Left renal pelvis (tissue), 4 donors: ENCODE data around the gene LRRC23. TPM values are rescaled to one million over a fixed set of nuclear protein-coding genes. Genes with fewer than 3 reads are reported as not detected.
A peak's percentile ranks its signal among the peaks of the same experiment; 100 is the strongest.

ENCODE experiments used
- DNase-seq, 4 donors: peaks; one replicate each; pipeline ENCODE4 v3.0.0-alpha.2; 2013; ENCODE audit warnings: low read depth in 4 of 4, low spot score in 3 of 4
- polyA plus RNA-seq, 4 donors: library from polyadenylated mRNA; unstranded; fragments of 120-200 nt; gene quantifications; one replicate each; pipeline ENCODE4 v1.2.1, GENCODE V29; 2013; ENCODE audit not compliant: insufficient read length in 4 of 4

LRRC23 gene
- polyA plus RNA-seq, 4 donors: 8.6 to 19.2 (median 16.7) TPM

- no peak for DNase-seq
Measured at GRCh38 chr12:6923851-6924250, 19.2 kb downstream of the LRRC23 start.

- DNase-seq: no peak
Measured at GRCh38 chr12:6925239-6925539, 20.6 kb downstream of the LRRC23 start.

GRCh38 chr12:6925540-6926279 is 21.1 kb downstream of the LRRC23 start:
- DNase-seq: no peak

- peak in 3 of 4 donors; percentile 83 to 88 (median 83) for DNase-seq
Measured at GRCh38 chr12:6927379-6928021, 22.9 kb downstream of the LRRC23 start, which contains the start of gene ATN1. TSS of gene ATN1 (plus strand) at chr12:6927959. CDS start at chr12:6934002, 6,043 bp downstream.

GRCh38 chr12:6928022-6928702 is 23.5 kb downstream of the LRRC23 start:
- no peak for DNase-seq

GRCh38 chr12:6928703-6929407 is 24.2 kb downstream of the LRRC23 start:
- no peak for DNase-seq

- DNase-seq: no peak
Measured at GRCh38 chr12:6929466-6930452, 25.1 kb downstream of the LRRC23 start.

- DNase-seq: no peak
Measured at GRCh38 chr12:6932766-6933165, 28.1 kb downstream of the LRRC23 start.

GRCh38 chr12:6934110-6934509 is 29.5 kb downstream of the LRRC23 start:
- DNase-seq: no peak

GRCh38 chr12:6935371-6936193 is 31.0 kb downstream of the LRRC23 start:
- no peak for DNase-seq

GRCh38 chr12:6936194-6936635 is 31.6 kb downstream of the LRRC23 start:
- DNase-seq: no peak

- DNase-seq: no peak
Measured at GRCh38 chr12:6936636-6937480, 32.2 kb downstream of the LRRC23 start.

- DNase-seq: peak; percentile 88 to 91 (median 90)
Measured at GRCh38 chr12:6937481-6938352, 33.1 kb downstream of the LRRC23 start.

- no peak for DNase-seq
Measured at GRCh38 chr12:6938353-6939190, 34.0 kb downstream of the LRRC23 start.

- no peak for DNase-seq
Measured at GRCh38 chr12:6939191-6939540, 34.5 kb downstream of the LRRC23 start.

- no peak for DNase-seq
Measured at GRCh38 chr12:6941267-6941666, 36.6 kb downstream of the LRRC23 start.
